GM12864 (cell line): ENCODE results near the gene FAM20C.

Source experiments
- DNase-seq: peaks from one replicate; pipeline ENCODE4 v3.0.0-alpha.2; 2011; ENCODE audit warnings: low read depth
- H3K4me3 ChIP-seq: 2 replicates; pipeline ENCODE4 v1.5.1; 2011; ENCODE audit warnings: mild to moderate bottlenecking, low read depth, low read length, control low read depth
- CTCF ChIP-seq: IDR thresholded peaks from 2 replicates; pipeline ENCODE4 v1.5.1; 2011; ENCODE audit warnings: low read depth, mild to moderate bottlenecking, moderate library complexity, low read length, control low read depth, inconsistent platforms; ENCODE audit errors: missing control alignments

The FAM20C gene

GRCh38 chr7:222716-223041, 30.3 kb downstream of the FAM20C start:
- H3K4me3 ChIP-seq = no peak overlapping the region
- DNase-seq = no peak
- no peak for TF ChIP-seq CTCF

- H3K4me3 ChIP-seq = no peak overlapping the region
- no peak for TF ChIP-seq CTCF
- DNase-seq = no peak
These were observed 30.9 kb downstream of the FAM20C start for GRCh38 chr7:223118-223800.

GRCh38 chr7:223861-224260, 31.5 kb downstream of the FAM20C start:
- DNase-seq = no peak
- no peak overlapping the region for H3K4me3 ChIP-seq
- TF ChIP-seq CTCF = no peak

- H3K4me3 ChIP-seq = no peak overlapping the region
- DNase-seq = no peak
- TF ChIP-seq CTCF = no peak
These were observed 34.0 kb downstream of the FAM20C start for GRCh38 chr7:226281-226895.

GRCh38 chr7:227926-228325, 35.6 kb downstream of the FAM20C start:
- DNase-seq = no peak
- TF ChIP-seq CTCF = no peak
- no peak overlapping the region for H3K4me3 ChIP-seq

- no peak overlapping the region for H3K4me3 ChIP-seq
- TF ChIP-seq CTCF = no peak
- DNase-seq = no peak
These were observed 36.2 kb downstream of the FAM20C start for GRCh38 chr7:228610-229009.
